HG03064 (cell line): ENCODE measurements around the gene ERN1.
"Not testable (repeated sequence)": the region's sequence is repeated elsewhere in the genome, so short reads cannot be mapped to it uniquely, and the experiment has no call there.

ENCODE experiments used
- ATAC-seq: cut with Tn5 transposase; IDR thresholded peaks from one replicate; pipeline ENCODE4 v1.9.1; 2021; ENCODE audit warnings: low read depth; ENCODE audit not compliant: unreplicated experiment

The ERN1 gene

DNA sequence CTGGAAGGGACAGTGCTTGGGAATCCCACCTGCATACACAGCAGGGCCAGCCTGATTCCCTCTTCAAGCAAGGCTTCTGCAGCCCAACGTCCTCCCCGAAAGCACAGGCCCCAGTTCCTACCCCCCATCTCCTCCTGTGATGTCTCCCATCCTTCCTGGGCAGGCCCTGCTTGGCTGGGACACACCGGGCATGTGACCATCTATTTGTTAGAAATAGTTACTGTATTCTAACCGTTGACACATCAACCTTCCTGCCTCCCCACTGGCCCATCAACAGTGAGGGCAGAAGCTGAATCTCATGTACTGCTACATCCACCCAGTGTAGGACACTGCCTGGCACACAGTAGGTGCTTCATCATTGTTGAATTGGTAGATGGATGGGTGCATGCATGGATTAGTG lies 121.1 kb downstream of the ERN1 start:
- no peak for ATAC-seq

DNA sequence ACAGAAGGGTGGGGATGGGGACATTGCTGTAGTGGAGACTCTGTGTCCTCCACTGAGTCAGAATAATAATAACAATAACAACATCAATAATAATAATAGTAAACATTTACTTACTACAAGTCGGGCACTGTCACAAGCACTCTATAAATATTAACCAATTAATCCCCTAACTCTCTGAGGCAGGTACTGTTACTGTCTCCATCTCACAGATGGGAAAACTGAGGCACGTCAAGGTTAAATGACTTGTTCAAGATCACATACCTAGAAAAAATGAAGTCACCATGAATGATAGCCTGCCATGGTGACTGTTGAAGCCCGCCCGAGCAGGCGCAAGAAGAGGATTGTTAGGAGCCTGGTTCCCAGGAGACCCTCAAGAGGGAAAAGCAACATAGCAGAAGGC lies 121.6 kb downstream of the ERN1 start:
- no peak for ATAC-seq

DNA sequence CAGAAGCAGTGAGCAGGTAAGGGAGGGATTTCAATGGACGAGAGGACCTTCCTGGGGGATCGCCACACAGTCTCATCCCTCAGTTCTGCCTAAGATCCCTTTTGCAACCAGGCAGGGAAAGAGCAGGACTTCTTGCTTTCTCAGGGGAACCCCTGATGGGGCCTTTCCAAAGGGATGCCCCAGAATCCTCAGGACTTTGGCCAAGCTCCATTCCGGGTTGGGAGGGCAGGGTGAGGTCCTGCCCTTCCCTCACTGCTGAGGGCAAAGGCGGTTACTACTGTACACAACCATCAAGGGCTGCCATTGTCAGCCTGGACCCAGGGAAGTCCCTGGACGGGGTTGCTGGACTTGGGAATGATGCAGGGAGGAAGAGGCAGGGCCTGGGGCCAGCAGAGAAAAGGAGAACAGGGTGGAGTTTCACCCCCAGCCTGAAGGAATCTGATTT lies 122.1 kb downstream of the ERN1 start:
- ATAC-seq: no peak

DNA sequence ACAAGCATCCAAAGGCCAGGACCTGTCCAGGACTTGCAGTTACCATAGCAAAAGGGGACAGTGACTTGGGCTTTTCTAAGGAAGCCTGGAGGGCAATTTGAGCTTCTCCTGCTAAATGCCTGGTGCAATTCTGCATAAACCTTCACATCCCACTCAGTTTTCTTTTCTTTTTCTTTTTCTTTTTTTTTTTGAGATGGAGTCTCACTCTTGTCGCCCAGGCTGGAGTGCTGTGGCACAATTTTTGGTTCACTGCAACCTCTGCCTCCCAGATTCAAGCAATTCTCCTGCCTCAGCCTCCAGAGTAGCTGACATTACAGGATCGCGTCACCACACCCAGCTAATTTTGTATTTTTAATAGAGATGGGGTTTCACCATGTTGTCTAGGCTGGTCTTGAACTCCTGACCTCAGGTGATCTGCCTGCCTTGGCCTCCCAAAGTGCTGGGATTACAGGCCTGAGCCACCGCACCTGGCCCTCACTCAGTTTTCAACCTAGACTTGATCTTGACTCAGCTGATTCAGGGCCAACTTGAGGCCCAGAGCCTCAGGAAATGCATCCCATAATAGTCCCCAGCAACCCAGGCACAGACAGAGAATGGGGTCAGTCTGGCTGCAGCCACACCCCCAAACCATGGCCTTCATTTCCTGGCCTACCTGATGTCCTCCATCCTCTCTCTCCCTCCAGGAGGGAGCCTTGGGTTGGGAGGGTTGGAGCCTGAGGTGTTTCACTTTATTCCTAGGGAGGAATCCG lies 122.7 kb downstream of the ERN1 start:
- not testable (repeated sequence) for ATAC-seq

DNA sequence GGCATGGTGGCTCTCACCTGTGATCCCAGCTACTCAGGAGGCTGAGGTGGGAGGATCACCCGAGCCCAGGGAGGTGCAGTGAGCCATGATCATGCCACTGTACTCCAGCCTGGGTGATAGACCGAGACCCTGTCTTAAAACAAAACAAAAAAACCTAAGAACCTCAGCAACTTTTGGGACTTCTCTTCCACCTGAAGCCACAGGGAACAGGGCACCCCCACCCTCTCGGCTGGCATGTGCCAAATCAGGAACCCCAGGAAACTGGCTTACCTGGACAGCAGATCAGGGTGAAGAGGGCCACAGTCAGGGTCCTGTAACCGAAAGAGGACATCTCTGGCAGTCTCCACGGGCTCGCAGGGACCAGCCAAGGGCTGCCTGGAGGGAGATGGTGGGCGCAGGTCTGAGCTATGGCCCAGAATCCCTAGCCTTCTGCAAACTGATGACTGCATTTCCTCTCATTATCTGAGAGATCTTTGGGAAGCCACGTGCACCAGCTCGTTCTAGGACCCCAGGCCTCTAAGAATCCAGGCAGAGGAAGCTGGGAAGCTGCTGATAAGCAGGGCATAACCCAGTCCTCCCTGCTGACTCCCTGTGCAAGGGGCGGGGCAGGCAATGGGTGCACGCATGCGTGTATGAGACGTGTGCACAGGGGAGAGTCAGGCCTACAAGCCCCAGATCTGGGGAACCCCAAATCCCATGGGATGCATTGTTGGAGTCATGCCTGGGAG lies 123.4 kb downstream of the ERN1 start:
- ATAC-seq: no peak

DNA sequence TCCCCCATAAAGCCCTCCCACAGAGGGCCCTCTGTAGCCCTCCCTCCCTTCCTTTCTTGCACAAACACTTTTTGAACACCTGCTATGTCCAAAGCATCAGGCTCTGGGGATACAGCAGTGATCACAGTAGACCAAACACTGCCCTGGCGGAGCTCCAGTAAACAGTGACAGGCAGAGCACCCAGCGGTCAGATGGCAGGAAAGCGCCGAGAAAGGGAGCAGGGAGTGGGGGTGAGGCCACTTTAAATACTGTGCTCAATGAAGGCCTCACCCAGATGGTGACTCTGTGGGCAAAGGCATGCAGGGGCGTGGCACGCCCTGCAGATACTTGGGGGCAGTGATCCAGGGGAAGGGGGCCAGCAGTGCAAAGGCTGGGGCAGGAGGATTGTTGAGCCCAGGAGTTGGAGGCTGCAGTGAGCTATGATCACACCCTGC lies 124.2 kb downstream of the ERN1 start:
- no peak for ATAC-seq

DNA sequence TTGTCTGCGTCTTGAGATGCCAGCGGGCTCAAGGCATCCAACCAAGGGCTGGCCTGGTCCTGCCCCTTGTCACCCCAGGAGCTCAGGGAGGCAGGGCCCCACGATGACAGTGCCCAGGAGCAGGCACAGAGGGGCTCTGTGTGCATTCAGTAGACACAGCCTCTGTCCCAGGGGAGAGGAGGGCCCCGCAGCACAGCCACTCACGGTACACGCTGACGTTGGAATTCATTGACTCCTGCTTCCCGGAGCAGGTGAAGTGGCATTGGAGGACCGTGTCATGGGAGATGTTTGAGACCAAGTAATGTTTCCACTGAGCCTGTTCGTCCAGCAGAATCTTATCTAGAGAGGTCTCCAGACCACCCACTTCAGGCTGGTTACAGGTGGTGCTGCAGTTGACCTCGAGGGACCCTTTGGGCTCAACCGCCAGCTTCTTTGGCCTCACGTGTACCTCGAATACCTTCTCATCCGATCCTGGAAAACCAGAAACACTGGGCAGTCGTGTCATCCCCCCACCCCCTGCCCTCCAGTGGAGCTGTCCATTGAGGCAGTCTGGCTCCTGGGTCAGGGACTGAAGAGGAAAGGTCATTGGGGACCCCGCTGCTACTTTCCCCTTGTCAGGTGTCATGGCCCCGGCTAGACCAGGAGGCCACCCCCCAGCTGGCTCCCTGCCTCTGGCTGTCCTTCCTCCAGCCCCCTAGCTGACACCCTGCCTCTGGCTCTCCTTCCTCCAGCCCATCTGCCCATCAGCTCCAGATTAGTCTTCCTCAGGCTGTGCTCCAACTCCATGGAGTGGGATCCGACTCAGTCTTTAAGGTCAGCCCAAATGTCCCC lies 124.8 kb downstream of the ERN1 start:
- no peak for ATAC-seq

DNA sequence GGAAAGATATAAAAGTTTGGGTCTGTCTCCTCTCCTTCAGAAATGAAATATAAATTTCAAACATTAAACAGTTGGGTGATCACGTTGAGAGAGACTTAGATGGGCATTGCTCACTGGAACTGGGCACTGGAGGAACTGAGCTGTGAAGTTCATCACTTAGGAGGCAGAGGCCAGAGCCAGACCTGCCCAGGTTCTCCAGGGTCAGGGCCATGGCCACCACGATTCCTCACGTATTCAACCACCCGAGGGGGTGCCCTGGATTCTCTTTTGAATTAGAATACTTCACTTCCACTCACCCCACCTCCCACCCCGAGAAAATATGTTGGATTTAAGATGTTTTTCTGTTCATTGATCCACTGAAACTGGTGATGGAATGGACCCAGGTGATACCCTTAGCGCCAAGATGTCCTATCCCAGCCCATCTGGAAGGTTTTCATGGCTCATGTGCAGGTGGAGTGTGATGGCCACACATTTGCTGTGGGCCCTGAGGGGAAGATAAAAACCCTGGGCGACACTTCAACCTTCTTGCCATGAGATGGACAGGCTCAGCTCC lies 125.7 kb downstream of the ERN1 start:
- no peak for ATAC-seq

DNA sequence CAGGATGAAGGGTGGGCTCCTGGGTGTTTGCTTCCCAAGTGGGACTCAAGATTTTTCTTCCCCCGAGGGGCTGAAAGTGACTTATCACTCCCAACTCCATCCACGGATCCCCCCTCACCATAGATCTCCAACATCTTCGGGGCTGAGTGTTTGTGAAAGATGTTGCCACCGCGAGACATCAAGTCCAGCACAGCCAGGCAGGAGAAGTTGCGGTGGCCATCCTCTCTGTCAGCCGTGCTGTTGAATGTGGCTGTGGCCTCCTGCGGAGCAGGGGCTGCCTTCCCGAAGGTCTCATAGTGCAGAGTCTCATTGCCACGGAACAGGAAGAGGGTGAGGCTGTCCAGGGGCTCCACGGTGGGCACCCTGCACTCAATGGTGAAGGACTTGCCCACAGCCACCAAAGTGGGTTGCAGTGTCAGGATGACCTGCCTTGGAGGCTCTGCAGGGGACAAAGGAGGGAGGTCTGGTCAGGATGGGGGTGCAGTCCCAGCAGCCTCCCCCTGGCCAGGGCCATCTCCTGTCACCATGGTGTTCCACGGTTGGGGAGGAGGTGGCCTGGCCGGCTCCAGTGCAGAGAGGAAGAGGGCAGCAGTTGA lies 126.3 kb downstream of the ERN1 start:
- ATAC-seq: no peak

DNA sequence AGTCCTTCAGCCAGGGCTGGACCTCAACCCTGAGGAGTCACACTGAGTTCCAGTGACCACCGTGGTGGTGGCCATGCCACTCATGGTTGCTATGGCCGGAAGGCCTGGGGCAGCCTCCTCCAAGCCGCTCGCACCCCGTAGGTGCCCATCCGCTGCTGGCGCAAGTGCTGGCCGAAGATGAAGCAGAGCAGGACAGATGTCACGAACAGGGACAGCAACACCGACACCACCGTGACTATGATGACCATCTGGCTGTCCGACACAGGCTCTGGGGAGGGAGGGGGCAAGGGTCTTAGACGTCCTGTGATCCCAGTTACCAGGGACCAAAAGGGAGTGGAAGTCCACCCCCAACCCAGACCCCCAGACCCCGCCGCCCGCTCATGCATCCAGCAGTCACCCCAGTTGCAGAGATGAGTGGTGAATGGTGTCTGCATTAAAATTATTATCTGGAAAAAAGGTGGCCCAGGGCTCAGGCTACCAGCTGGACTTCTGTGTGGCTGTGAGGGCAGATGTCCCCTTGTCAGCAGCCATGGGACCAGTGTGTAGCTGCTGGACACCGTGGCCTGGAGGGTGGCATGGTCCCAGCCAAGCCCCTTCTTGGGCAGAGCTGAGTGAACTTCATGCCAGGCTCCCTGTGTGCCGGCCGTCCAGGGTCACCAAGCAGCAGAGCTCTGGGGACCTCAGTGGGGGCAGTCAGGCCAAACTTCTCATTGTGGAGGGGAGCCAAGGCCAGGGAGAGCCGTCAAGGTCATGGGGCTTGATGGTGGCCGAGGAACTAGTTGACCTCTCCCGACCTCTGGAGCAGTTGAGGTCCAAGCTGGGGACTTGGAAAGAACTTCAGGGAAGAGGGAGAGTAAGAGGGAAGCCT lies 127.1 kb downstream of the ERN1 start:
- ATAC-seq: no peak

DNA sequence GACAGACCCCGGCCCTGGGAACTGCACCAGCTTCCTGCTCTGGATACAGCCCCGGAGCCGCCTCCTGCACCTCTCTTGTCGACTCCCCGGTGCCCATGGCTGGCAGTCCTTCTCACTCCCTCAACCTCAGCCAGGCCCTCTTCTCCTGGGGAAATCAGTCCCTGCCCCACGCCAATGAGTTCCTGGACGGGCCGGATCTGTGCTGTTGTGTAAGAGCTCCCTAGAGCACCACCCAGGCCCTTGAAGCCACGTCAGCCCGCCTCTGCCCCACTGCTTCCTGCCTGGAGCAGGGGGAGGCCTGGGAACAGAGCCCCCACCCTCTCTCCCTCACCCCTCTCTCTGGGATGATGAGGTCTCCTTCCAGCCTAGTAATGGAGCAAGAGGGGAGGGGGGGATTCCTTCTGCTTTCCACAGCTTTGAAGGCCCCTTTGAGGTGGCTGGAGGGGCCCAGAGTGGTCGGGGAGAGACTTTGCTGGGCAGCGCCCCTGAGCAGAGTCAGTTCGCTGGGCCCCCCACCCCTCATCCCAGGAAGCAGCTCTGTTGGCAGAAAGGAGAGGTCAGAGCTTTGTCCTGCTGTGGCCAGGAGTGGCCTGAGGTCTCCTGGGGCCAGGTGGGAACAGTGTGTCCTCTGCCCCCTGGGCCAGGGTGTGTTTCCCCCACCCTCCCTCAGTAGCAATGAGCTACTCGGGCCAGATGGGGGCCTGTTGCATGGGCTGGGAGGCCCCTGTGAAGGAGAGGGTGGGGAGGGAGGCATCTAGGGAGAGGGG lies 128.0 kb downstream of the ERN1 start:
- no peak for ATAC-seq

DNA sequence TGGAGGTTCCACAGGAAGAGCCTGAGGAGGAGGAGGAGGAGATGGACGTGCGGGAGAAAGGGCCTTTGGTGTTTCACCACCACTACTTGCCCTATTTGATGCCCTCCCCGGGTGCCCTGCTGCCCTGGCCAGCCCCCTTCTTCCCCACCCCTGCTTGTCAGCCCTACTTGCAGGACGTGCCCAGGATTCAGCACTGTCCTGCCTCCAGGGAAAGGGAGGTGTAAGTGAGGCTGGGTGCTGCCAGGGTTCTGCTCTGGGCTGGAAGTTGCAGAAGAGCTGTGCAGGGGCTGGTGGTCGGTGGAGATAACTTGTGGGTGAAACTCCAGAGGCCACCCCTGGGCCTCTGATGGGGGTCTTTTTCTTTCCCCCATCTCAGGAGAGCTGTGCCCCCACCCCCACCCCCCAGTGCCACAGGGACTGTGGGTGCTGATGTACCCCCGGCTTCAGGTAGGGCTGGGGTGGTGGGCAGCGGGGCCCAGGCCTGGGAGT lies 128.8 kb downstream of the ERN1 start:
- ATAC-seq: no peak

DNA sequence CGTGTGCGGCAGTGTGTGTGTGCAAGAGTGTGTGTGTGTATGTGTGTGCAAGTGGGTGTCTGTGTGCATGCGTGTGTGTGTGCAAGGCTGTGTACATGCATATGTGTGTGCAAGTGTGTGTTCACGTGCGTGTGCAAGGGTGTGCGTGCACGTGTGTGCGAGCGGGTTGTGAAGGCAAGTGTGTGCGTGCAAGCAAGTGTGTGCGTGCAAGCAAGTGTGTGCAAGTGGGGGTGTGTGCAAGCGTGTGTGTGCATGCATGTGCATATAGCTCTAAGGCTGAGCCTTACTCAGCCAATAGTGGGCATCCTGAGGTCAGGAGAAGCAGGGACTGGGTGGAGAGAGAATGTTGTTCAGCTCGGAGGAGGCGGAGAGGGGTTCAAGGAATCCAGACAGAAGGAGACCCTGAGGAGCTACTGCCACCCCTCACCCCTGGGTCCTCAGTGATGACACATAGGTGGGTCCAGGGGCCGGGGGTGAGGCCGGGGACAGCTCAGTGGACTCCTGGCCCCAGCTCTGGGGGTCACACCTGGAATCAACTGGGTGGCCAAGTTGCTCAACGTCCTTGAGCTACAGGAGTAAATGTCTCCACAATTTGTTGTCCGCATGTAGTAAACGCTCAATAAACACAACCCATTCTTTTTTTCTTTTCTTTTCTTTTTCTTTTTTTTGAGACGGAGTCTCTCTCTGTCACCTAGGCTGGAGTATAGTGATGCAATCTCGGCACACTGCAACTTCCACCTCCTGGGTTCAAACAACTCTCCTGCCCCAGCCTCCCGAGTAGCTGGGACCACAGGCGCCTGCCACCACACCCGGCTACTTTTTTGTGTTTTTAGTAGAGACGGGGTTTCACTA lies 130.0 kb downstream of the ERN1 start:
- ATAC-seq: no peak

DNA sequence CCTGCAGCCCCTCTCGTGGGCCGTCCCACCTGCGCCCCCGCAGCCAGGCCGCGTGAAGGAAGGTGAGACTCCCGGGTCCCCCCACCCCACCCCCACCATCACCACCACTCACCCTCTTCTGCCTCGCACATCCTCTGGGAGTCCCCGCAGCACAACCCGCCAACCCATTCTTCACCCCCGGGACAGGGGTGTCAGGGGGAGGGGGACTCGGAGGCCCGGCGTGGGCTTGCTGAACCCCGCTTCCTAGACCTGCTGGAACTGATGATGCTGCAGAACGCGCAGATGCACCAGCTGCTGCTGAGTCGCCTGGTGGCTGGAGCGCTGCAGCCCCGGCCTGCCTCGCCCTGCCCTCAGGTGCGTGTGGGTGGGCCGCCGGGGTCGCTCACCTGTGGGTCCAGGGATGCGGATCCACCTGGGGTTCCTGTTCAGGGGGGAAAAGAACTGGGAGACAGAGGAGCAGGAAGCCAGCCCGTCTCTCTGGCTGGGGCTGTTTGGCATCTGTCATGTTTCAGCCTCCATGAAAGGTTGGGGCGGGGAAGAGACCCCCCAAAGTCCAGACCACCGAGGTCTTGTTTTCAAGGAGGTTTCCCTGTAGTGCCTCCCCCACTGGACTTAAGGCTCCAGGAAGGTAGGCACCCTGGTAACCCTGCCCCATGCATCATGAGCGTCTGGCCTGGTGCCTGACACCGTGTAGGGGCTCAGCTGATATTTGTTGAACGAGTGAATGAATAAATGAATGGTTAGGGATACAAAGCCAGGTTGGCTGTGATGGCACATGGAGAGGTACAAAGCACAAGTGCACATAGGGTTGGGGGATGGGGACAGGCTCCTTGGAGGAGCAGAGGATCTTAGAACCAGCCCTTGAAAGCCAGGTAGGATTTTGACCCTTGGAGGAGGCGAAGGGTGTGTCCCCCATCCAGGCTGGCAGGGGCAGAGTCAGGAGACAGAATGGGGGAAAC lies 130.9 kb downstream of the ERN1 start:
- ATAC-seq: no peak

DNA sequence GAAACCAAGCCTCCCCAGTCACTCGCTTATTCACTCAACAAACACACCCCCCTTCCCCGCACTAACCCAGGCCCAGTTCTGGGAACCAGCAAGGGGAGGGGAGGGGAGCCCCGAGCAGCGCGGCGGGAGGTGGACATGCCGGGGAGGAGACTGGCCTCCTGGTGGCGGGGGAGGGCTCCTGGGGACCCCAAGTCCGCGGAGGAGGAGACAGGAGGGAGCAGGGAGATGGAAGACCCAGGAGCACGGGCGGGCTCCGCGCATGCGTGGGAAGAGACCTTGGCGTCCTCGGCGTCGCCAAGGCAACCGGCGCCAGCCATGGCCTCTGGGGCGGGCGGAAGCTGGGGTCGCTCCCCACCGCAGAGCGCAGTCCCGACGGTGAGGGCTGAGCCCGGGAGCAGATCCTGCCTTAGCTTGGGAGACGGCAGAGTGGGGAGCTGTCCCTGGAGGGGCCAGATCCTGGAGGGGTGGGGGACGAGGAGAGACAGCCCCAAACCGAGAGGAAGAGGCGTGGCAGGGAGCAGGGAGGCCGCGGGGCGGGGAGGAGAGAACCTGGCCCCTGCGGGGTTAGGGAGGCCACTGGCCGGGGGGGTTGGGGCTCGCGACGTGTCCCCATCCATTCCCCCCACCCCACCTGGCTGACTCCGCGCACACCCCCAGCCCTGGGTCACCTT lies 131.8 kb downstream of the ERN1 start, which contains the start of gene PRR29:
Gene PRR29 (plus strand): TSS at position 302 of the 671 bp plus-strand sequence. CDS start 14 bp downstream, at position 316.
- no peak for ATAC-seq
